ENCODE data around the gene ERCC6.
A peak's percentile ranks its signal among the peaks of the same experiment; 100 is the strongest.

The ERCC6 gene

GRCh38 chr10:49543604-49544003 is 4.7 kb upstream of the ERCC6 start:
- no peak for DNase-seq

GRCh38 chr10:49542353-49542752 is 3.4 kb upstream of the ERCC6 start:
- no peak for DNase-seq

- no peak for DNase-seq
These were observed 2.8 kb upstream of the ERCC6 start for GRCh38 chr10:49541762-49542161.

- no peak for DNase-seq
These were observed 1.3 kb upstream of the ERCC6 start for GRCh38 chr10:49540056-49540797.

- peak; percentile 57 for DNase-seq
These were observed 482 bp upstream of the ERCC6 start for GRCh38 chr10:49539320-49539885.

- DNase-seq = no peak
These were observed 4.1 kb downstream of the ERCC6 start for GRCh38 chr10:49534670-49535381.

GRCh38 chr10:49532461-49532860 is 6.5 kb downstream of the ERCC6 start:
- DNase-seq = no peak

GRCh38 chr10:49528977-49529506 is 9.9 kb downstream of the ERCC6 start:
- DNase-seq = no peak

- no peak for DNase-seq
These were observed 11.1 kb downstream of the ERCC6 start for GRCh38 chr10:49527850-49528249.

GRCh38 chr10:49527061-49527460 is 11.9 kb downstream of the ERCC6 start:
- DNase-seq = no peak

- no peak for DNase-seq
These were observed 12.3 kb downstream of the ERCC6 start for GRCh38 chr10:49526619-49527018.

- no peak for DNase-seq
These were observed 14.4 kb downstream of the ERCC6 start for GRCh38 chr10:49524496-49524895.

- no peak for DNase-seq
These were observed 15.6 kb downstream of the ERCC6 start for GRCh38 chr10:49523301-49523700.

- DNase-seq = no peak
These were observed 17.9 kb downstream of the ERCC6 start for GRCh38 chr10:49521062-49521461.

GRCh38 chr10:49520122-49520775 is 18.7 kb downstream of the ERCC6 start:
- DNase-seq = no peak

- DNase-seq = no peak
These were observed 19.2 kb downstream of the ERCC6 start for GRCh38 chr10:49519717-49520116.

- DNase-seq = no peak
These were observed 19.8 kb downstream of the ERCC6 start for GRCh38 chr10:49518982-49519578.

GRCh38 chr10:49518566-49518965 is 20.4 kb downstream of the ERCC6 start:
- DNase-seq = no peak

GRCh38 chr10:49516216-49516970 is 22.5 kb downstream of the ERCC6 start:
- no peak for DNase-seq

- DNase-seq = no peak
These were observed 26.7 kb downstream of the ERCC6 start for GRCh38 chr10:49512121-49512809.

GRCh38 chr10:49509771-49510303 is 29.1 kb downstream of the ERCC6 start:
- no peak for DNase-seq

Data from activated CD8-positive, alpha-beta memory T cell treated with anti-CD3 and anti-CD28 coated beads, Interleukin-2, amount 50 U/mL, for 48 hours (primary cell).